ENCODE results near the gene MAP1LC3B.

- no peak for TF ChIP-seq ZNF837 (tag by site-specific recombination; IDR thresholded peaks at IDR 0.05)
- no peak for TF ChIP-seq ZNF121 (tag by site-specific recombination; IDR thresholded peaks at IDR 0.05)
- no peak for TF ChIP-seq ZNF785 (tag by site-specific recombination; IDR thresholded peaks at IDR 0.05)
- no peak for TF ChIP-seq BCL11A (tag by site-specific recombination; IDR thresholded peaks at IDR 0.05; ENCODE audit: low read depth)
- no peak for TF ChIP-seq CTCF (tag by site-specific recombination; IDR thresholded peaks at IDR 0.05)
- no peak for TF ChIP-seq ZNF223 (tag by site-specific recombination; IDR thresholded peaks at IDR 0.05)
- no peak for TF ChIP-seq ZNF629 (tag by site-specific recombination; IDR thresholded peaks at IDR 0.05)
- TF ChIP-seq RBAK (tag by site-specific recombination; IDR thresholded peaks at IDR 0.05) = no peak
- TF ChIP-seq, protein P1, sequence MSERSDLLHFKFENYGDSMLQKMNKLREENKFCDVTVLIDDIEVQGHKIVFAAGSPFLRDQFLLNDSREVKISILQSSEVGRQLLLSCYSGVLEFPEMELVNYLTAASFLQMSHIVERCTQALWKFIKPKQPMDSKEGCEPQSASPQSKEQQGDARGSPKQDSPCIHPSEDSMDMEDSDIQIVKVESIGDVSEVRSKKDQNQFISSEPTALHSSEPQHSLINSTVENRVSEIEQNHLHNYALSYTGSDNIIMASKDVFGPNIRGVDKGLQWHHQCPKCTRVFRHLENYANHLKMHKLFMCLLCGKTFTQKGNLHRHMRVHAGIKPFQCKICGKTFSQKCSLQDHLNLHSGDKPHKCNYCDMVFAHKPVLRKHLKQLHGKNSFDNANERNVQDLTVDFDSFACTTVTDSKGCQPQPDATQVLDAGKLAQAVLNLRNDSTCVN (tag by site-specific recombination; optimal IDR thresholded peaks at IDR 0.05) = no peak
Measured at GRCh38 chr16:87356491-87356853, 35.7 kb upstream of the MAP1LC3B start.
